ENCODE results near the gene SCEL.

SCEL gene

GRCh38 chr13:77596777-77597176 lies 61.3 kb downstream of the SCEL start:
- no peaks in the 10 kb centered on the region for H3K36me3 ChIP-seq (replicated peaks; ENCODE audit: insufficient read depth, low read length)
- no peak overlapping the region for H2AFZ ChIP-seq (ENCODE audit: low read length)
- no peaks in the 10 kb centered on the region for H3K4me1 ChIP-seq (ENCODE audit: low read length)
- no peaks in the 10 kb centered on the region for H3K27me3 ChIP-seq (replicated peaks; ENCODE audit: insufficient read depth, low read length)
- H3K4me2 ChIP-seq (ENCODE audit: low read depth, low read length) = no peak overlapping the region
- H3K4me3 ChIP-seq (ENCODE audit: low read length) = no peak overlapping the region
- no peak for DNase-seq
- TF ChIP-seq CTCF (IDR thresholded peaks at IDR 0.05; ENCODE audit: low read length) = no peak
- TF ChIP-seq EZH2 (optimal IDR thresholded peaks at IDR 0.05; ENCODE audit: low read depth, low read length) = no peak
- TF ChIP-seq EZH2phosphoT487 (IDR thresholded peaks at IDR 0.05; ENCODE audit: low read length) = no peak
- no peaks in the 10 kb centered on the region for H4K20me1 ChIP-seq (ENCODE audit: insufficient read depth, low read length)
- no peaks in the 10 kb centered on the region for H3K9me2 ChIP-seq (replicated peaks; ENCODE audit: insufficient read depth, low read length)
- H3K27ac ChIP-seq (ENCODE audit: low read length) = no peak overlapping the region
- H3K9me3 ChIP-seq (replicated peaks; ENCODE audit: insufficient read depth, low read length) = no peaks in the 10 kb centered on the region
- H3F3A ChIP-seq (ENCODE audit: insufficient read depth, low read length) = no peaks in the 10 kb centered on the region
- no peak overlapping the region for H3K9ac ChIP-seq (ENCODE audit: low read length)
- H3K79me2 ChIP-seq (ENCODE audit: low read length) = no peaks in the 10 kb centered on the region

GRCh38 chr13:77599351-77599750 lies 63.8 kb downstream of the SCEL start:
- Histone ChIP-seq H3K9me2 (replicated peaks; ENCODE audit: insufficient read depth, low read length) (no peaks in the 10 kb centered on the region), H3K9me3 (replicated peaks; ENCODE audit: insufficient read depth, low read length) (no peaks in the 10 kb centered on the region), H3K4me3 (ENCODE audit: low read length) (no peak overlapping the region), H3K36me3 (replicated peaks; ENCODE audit: insufficient read depth, low read length) (no peaks in the 10 kb centered on the region), H3K9ac (ENCODE audit: low read length) (no peak overlapping the region), H2AFZ (ENCODE audit: low read length) (no peak overlapping the region), H3K4me2 (ENCODE audit: low read depth, low read length) (no peak overlapping the region), H3F3A (ENCODE audit: insufficient read depth, low read length) (no peaks in the 10 kb centered on the region), H3K79me2 (ENCODE audit: low read length) (no peaks in the 10 kb centered on the region), H4K20me1 (ENCODE audit: insufficient read depth, low read length) (no peaks in the 10 kb centered on the region), H3K27ac (ENCODE audit: low read length) (no peak overlapping the region), H3K27me3 (replicated peaks; ENCODE audit: insufficient read depth, low read length) (no peaks in the 10 kb centered on the region), H3K4me1 (ENCODE audit: low read length) (no peaks in the 10 kb centered on the region)
- DNase-seq = no peak
- no peak for TF ChIP-seq CTCF (IDR thresholded peaks at IDR 0.05; ENCODE audit: low read length)
- TF ChIP-seq EZH2 (optimal IDR thresholded peaks at IDR 0.05; ENCODE audit: low read depth, low read length) = no peak
- no peak for TF ChIP-seq EZH2phosphoT487 (IDR thresholded peaks at IDR 0.05; ENCODE audit: low read length)

GRCh38 chr13:77600701-77601100 lies 65.2 kb downstream of the SCEL start:
- Histone ChIP-seq H3K79me2 (ENCODE audit: low read length) (no peaks in the 10 kb centered on the region), H3K9ac (ENCODE audit: low read length) (no peak overlapping the region), H3F3A (ENCODE audit: insufficient read depth, low read length) (no peaks in the 10 kb centered on the region), H3K27ac (ENCODE audit: low read length) (no peak overlapping the region), H3K4me2 (ENCODE audit: low read depth, low read length) (no peak overlapping the region), H2AFZ (ENCODE audit: low read length) (no peak overlapping the region), H3K27me3 (replicated peaks; ENCODE audit: insufficient read depth, low read length) (no peaks in the 10 kb centered on the region), H3K9me2 (replicated peaks; ENCODE audit: insufficient read depth, low read length) (no peaks in the 10 kb centered on the region), H3K4me1 (ENCODE audit: low read length) (no peaks in the 10 kb centered on the region), H4K20me1 (ENCODE audit: insufficient read depth, low read length) (no peaks in the 10 kb centered on the region), H3K36me3 (replicated peaks; ENCODE audit: insufficient read depth, low read length) (no peaks in the 10 kb centered on the region), H3K9me3 (replicated peaks; ENCODE audit: insufficient read depth, low read length) (no peaks in the 10 kb centered on the region), H3K4me3 (ENCODE audit: low read length) (no peak overlapping the region)
- TF ChIP-seq CTCF (IDR thresholded peaks at IDR 0.05; ENCODE audit: low read length) (no peak), EZH2 (optimal IDR thresholded peaks at IDR 0.05; ENCODE audit: low read depth, low read length) (no peak), EZH2phosphoT487 (IDR thresholded peaks at IDR 0.05; ENCODE audit: low read length) (no peak)
- DNase-seq = no peak

Data from MM.1S (cell line).